ENCODE results near the gene SYNDIG1.

GRCh38 chr20:24494460-24494920 lies 25.1 kb downstream of the SYNDIG1 start:
- TF ChIP-seq CTCF (conservative IDR thresholded peaks at IDR 0.05; ENCODE audit: low read depth, low read length) (no peak), USF2 (IDR thresholded peaks at IDR 0.05; ENCODE audit: low read depth, low read length) (no peak), RCOR1 (IDR thresholded peaks at IDR 0.05; ENCODE audit: insufficient replicate concordance, low read length) (no peak), RFX5 (IDR thresholded peaks at IDR 0.05; ENCODE audit: low read depth, low read length) (no peak), MAZ (IDR thresholded peaks at IDR 0.05; ENCODE audit: borderline replicate concordance, low read depth, low read length) (no peak), CHD1 (IDR thresholded peaks at IDR 0.05; ENCODE audit: low read depth, low read length) (no peak), POLR2A (IDR thresholded peaks at IDR 0.05; ENCODE audit: low read depth, low read length) (no peak), ELK1 (IDR thresholded peaks at IDR 0.05; ENCODE audit: borderline replicate concordance, low read depth, low read length) (no peak)

Measured in IMR-90 (cell line).